GM21825 (cell line): ENCODE measurements around the gene FREM1.

Source experiments
- ATAC-seq: cut with Tn5 transposase; IDR thresholded peaks from one replicate; pipeline ENCODE4 v1.9.1; 2021; ENCODE audit warnings: mild to moderate bottlenecking, moderate library complexity; ENCODE audit not compliant: unreplicated experiment

FREM1 gene

DNA sequence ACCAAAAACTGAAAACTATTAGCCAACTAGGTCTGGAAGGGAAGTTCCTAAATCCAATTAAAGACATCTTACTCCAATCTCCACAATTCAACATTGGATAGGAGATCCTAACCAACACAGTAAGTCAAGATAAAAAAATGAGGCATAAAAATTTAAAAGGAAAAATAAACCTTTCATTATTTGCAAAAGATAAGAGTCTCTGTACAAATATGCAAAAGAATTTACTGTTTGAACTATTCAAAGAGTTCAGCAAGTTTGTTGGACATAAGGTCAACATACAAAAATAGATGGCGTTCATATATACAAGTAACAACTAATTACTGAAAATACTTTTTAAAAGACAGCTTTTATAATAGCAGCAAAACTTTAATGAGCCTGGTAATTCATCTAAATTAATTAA, 3.1 kb upstream of the FREM1 start:
- no peak for ATAC-seq

DNA sequence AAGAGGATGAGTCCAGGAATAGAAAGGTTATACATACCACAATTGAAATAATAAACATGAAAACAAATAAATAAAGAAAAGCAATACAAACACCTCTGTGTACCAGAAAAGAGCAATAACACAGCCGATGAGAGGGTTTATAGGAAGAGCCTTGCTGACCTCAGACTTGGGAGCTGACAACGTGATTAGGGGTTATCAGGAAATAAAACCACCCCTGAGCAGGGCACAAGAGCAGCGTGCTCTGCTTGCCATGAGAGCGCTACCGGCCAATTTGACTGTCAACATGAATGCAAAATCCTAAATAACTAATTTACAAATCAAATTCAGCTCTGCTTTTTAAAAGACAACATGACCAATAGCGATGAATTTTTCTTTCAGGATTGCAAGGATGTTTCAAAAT, 2.6 kb upstream of the FREM1 start:
- ATAC-seq: no peak

DNA sequence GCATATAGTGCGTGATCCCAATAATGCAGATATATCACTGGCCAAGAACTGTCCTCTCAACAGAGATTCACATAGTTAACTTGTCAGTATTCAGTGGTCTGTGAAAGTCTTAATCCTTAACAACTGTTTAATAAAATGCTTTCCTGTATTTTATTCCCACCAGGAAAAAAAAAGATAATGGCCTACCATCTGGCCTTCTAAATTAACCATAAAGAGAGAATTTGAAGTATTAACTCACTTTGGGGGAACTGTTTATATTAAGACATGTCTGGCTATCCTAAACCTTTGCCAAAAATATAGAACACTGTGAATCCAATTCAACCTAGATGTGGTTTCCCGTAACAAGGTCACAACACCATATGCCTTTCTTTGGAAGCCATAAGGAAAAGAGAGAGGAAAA, 818 bp upstream of the FREM1 start:
- ATAC-seq: no peak

DNA sequence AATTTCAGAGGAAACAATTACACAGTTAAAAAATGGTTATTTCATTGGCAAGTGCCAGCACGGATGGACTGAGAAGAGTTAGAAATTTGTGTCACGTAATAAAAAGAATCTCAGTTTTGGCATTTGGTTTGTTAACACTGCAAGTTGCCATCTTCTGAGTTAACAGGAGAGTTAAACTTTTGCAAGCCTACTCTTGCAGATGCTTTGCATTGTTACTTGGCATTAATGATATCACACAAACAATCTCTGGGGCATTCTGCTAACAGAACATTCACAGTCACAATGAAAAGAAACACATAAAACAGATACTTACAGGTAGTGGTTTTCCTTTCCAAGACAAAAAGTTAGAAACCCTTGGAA, 647 bp downstream of the FREM1 start:
- no peak for ATAC-seq

DNA sequence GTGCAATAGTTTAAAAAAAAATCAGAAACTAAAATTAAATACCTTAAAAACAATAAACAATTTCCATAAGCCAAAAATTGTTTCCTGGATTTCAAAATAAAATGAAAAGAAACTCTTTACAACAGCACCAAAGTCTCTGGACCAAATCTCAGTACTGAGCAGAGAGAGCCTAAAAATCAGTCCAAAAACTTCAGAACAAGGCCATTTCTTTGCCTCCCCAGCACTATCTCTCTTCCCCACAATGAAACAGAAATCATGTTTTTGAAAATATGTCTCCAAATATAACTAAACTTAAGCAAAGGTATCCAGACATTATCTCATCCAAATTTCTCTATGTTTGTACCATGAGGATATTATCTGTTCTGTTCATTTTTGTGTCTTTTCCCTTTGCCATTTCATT, 1.0 kb downstream of the FREM1 start:
- no peak for ATAC-seq

DNA sequence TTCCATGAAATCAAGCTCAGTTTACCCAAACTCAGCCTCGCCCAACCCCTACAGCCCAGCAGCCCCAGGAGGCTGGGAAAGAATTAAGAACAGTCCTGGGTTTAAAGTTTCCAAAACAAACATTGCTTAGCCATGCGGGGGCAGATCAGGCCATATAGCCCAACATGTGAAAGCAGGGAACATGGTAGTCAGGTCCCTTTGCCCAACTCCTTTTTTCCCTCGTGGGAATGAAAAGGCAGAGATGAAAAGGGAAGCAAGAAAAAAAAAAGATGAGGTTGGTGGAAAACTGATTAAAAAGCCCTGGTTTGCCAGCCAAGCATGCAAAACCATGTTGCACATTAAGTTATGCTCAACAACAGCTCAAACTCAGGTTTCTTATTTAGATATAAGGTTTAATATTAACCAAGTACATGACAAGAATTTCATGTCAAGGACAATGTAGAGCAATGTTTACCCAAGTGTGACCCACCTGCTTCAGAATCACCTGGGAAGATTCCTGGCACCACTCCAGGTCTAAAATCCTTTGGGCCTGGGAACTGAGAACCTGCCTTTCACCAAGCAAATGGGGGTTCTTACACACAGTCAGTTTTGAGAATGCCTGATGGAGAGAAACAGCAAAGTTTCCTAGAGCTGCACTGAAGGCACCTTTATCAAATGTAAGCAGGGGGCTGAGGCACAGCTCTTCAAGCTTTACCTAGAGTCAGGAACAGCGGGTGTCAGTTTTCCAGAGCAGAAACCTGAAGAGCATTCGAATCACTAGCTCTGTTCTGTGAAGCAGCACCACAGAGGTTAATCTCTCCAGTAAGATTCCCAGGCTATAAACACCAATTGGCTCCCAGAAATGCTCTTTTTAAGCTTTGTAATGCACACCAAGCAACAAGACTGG, 1.7 kb downstream of the FREM1 start:
- ATAC-seq: no peak

DNA sequence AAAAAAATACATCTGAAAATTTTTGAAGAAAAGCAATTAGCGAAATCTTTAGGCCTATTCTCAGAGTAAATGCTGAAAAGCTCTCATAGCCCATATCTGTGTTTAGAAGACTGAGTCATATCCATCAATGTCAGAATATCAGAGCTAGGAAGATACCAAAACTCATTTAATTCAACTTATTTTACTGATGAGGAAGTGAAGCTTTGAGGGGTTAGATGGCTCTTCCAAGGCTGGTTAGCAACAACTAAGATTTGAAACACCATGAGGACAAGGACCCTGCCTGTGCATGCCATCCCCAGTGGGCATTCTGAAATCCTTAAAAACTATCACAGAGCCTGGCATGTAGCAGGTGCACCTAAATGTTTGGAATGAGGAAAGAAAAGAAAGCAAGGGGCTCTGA, 2.5 kb downstream of the FREM1 start:
- no peak for ATAC-seq

DNA sequence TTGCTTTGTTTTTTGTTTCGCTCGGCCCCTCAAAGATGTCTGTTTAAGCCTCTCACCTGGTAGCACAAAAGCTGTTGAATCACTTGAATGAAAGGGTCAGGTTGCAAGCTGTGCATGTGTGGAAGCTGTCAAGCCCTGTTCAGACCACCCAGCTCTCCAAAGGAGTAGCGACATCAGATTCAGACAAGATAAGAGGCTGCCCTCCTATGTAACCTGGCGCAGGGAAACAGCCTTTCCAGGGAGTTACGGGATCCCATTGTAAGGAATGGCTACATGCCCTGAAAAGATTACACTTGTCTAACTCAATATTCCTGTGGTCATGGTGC, 2.9 kb downstream of the FREM1 start:
- no peak for ATAC-seq

DNA sequence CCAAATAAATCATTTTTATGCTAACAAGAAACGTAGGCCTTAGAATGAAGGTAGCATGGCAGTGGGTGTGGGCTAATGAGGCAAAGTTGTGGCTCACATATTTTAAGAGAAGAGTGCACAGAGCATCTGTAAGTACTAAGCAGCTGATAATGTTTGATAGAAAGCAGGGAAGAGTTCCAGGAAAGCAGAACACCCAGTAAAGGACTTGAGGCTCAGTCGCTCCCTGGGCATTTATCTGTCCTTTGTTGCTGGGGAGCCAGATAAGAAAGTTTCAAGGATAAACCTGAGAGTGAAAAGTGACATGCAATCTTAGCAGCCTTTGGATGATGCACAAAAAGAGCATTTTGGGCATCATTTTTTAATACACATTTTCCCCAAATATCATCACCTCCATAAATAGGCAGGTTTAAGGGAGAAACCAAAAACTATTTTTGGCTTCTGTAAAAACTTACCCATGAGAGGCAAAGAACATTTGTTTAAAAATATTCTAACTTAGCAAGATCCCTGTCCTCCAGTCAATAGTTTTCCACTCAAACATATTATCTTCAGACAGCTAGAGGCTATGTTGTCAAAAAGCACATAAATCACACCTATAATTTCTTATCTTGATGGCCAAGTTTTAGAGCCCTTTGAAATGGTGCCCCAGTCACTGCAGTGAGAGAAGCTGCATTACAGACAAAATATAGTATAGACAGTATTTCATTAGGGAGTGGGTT, 3.4 kb downstream of the FREM1 start:
- no peak for ATAC-seq

DNA sequence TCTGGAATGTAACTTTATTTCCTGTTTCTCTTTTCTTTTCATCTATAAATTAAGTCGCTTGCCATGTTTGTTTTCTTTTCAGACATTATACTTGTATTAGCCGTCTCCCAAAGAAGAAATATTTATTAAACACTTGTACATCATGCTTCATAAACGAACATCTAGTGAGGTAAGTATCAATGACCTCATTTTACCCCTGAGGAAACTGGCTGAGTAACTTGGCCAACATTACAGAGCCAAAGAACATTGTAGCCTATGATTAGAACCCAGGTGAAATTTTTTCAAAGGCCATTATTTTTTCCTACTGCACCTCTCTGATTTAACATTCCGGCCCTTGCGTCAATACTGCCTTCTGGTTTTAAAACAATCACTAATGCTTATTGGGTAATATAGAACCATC, 4.2 kb downstream of the FREM1 start:
- no peak for ATAC-seq

DNA sequence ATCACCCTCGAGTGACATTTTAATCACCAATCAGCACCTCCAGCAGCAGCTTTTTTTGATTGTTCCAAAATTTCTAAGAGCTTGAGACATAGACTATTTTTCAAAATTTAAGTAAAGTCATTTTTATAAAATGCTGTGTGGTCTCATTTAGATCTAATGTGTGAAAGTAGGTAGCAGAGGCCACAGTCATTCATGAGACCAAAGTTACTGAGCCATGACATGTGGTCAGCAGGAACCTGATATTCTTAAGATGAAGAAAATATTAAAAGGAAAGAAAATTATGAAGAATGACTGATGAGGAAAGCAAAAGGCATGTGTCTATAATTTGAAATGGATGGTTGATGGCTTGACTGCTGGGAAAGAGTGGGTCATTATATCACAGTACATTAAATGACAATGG, 7.2 kb downstream of the FREM1 start:
- no peak for ATAC-seq

DNA sequence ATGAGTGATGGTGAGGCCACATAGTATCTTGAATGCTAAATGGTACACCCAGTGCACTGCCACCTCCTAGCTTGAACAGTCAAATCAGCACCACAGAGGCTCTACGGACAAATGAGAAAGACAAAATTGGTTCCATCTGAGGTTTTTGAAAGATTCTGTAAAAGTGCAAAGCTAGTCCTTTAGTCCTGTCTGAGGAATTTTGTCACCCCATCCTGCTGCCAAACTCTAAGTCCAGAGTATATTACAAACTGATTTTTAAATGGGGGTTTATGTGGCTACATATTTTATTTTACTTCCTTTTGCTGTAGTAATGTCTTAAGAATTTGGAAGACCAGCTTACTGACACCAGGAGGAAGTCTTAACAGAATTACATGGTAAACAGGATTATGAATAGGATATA, 7.7 kb downstream of the FREM1 start:
- no peak for ATAC-seq

DNA sequence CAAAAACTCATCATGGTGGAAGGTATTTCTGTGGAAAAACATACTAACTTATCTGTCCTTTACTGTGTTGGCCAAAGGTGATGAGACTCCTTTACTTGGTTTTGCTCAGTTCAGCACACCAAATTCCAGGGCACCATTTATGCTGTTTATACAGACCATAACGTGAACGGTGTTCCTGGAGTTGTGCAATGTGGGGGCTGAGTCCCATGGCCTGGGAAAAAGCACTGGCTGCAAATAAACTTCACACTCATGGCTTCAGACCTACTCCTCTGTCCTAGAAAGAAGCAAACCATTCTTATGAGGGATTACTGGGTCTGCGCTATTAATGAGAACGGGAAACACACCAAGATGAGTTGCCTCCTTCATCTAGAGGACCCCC, 10.4 kb downstream of the FREM1 start:
- no peak for ATAC-seq

DNA sequence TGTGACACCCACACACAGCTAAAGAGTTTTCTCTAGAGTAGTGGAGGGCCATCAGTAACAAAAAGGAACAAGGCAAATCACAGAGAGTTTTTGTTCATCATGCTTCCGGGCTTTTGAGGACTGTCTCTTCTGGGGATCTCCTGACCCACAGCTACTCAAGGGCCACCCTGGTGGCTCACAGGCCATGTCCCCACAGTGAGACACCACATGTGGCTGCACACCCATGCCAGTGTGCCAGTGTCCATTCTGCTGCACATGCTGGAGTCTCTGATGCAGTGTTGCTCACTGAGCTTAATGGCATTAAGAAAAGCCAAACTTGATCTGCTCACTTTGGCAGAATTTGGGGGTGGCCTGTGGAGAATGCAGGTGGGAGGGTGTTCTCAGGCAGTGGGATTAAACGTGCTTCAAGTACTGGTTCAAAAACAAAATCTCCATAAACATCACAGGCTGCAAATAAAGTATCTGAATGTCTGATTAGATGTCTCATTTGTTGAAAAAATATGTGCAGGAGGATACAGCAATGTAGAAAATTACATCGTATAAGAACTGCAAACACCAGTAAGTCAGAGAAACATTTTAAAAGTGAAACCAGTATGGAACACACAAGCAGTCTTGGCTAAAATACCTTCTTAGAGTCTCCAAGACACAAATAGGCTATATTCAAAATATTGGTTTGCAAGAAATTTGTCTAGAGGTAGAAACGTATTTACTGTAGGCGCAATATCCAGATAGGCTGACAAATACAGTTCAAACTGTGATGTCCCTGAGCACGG, 11.0 kb downstream of the FREM1 start:
- no peak for ATAC-seq

DNA sequence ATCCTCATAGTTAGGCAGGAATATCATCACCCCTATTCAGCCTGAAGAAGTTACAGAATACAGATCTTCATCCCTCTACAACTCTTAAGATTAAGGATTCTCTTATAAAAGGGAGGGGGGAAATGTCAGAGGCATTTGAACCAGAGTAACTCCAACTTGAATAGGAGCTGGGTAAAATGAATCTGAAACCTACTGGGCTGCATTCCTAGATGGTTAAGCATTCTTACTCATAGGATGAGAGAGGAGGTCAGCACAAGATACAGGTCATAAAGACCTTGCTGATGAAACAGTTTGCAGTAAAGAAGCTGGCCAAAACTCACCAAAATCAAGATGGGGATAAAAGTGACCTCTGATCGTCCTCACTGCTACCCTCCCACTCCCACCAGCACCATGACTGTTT, 14.4 kb downstream of the FREM1 start:
- no peak for ATAC-seq

DNA sequence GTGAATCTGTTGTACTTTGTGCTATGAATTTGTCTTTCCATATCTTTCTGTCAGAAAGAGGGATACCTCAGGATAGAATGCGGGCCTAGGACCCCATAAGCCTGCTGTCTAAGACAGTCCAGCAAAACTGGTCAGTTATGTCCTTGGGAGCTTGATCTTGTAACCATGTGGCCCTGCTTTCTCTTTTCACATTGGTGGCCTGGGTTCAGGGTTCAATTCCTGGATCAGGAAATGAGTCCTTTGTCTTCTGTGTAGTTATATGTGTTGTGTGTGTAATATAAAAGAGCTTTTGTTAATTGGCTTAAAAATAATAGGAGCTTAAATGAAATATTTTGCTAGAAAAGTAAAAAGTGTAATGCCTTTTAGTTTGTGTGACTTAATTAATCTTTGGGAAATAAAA, 16.9 kb downstream of the FREM1 start:
- ATAC-seq: no peak

DNA sequence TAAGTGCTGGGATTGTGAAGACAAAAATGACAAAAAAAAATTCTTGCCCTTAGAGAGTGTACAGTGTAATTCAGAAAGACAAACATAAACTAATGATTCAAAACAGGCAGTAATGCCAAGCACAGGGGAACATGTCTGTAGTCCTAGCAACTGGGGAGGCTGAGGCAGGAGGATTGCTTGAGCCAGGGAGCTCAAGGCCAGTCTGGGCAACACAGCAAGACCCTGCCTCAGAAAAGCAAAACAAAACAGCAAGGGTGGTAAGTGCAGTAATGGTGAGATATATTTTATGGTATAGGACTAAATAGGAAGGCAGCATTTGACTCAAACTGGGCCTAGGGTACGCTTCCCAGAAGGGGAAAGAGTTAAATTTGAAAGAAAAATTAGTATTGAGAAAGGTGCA, 18.9 kb downstream of the FREM1 start:
- no peak for ATAC-seq

DNA sequence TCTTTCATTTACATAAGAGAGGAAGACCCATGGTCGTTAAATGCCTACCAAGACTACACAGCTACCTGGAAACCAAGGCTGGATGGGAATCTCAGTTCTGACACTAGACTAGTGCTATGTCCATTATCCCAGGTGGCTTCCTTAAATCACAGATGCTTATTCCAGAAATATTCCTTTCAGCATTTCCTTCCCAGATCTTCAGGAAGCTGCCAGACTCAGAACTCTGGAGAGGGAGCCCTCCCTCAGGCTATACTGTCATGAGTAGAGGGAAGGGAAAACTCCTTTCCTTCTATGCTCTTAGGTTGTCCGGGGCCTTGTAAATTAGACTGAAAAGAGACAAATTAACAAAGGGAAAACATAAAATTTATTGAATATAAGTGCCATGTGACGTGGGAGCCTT, 20.8 kb downstream of the FREM1 start:
- ATAC-seq: no peak

DNA sequence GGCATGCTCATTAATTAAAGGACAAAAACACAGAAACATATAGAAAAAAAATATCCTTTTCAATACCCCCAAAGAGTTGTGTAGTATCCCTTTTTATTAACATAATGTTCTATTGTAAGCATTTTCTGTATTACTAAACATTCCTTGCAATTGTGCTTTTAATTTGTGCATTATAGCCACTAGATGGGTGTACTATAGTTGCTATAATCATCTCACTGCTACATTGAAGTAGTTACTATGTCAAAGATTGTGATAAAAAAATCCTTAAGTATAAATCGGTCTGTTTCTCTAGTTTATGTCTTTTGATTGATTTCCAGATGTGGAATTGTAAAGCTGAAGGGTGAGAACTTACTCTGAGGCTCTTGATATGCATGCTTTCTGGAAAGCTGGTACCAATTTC, 21.4 kb downstream of the FREM1 start:
- no peak for ATAC-seq

DNA sequence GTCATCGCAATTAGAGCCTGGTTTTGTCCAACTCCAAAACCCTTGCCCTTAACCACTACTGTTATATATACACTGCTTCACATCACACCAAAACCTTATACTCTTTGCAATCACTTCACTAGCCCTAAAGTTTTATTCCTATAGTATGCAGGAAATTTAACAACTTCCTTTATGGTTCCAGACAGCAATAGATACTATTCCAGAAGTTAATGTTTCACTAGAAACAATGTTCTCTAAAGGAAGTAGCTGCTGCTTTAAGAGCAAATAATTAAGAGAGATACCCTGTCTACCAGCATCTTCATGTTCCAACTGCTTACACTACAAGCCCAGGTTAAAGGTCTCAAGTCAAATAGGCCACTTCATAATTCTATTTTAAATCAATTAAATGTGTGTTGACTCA, 22.0 kb downstream of the FREM1 start:
- ATAC-seq: no peak

DNA sequence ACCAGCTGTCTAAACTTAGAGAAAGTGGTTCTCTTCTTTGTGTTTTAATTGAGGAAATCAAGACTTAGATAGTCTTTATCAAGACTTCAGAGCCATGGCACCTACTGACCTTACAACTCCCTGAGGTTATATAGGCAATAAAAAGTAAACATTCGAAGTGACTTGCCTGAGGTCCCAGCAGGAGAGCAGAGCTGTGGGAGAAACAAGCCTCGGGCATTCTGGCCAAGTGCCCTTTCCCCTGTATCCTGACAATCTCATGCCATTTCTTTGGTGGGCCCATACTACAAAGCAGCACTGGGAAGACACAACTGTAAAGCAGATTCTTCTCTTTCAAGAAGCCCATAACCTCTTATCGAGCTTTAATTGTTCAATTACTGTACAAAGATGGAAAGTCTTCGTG, 23.1 kb downstream of the FREM1 start:
- ATAC-seq: no peak

DNA sequence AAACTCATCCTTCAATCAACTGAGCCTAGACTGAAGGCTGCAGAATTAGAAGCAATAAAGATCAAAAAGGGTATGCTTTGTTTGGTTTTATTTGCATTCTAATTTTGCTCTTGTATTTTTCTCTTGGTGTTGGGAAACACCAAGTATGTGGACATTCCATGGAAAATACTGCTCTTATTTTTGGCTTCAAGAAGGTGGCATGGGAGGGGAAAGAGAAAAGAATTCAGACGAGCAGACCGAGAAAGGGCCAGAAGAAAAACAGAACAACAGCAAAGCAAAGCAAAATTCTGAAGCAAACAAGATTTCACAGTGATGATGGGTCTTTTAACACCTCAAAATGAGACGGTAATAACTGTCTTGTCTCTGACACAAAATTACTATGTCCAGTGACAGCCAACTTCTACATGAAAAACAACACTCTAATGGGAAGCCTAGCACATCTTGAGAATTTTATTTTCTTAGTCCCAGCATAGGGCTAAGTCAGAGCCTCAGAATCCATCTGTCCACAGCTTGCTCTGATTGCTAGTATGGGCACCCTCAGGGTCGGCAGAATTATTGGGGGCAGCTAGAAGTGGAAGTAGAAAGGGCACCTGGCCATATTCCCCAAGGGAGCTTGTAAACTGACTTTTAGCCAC, 26.8 kb downstream of the FREM1 start:
- no peak for ATAC-seq
